H9 (cell line): ENCODE measurements around the gene SLC6A2. TPM values are rescaled to one million over a fixed set of nuclear protein-coding genes. Genes with fewer than 3 reads are reported as not detected.

Source experiments
- DNase-seq: peaks from one replicate; pipeline ENCODE4 v3.0.0-alpha.2; 2017
- H2AFZ ChIP-seq: one replicate; pipeline ENCODE4 v1.6.1; 2013; ENCODE audit warnings: mild to moderate bottlenecking, low read length, control low read depth, moderate library complexity
- H2AK5ac ChIP-seq: 2 replicates; pipeline ENCODE4 v1.6.1; 2013; ENCODE audit warnings: low read length, control low read depth, mixed read lengths; ENCODE audit not compliant: insufficient read length
- H2BK120ac ChIP-seq: one replicate; pipeline ENCODE4 v1.6.1; 2013; ENCODE audit warnings: low read depth, mild to moderate bottlenecking, low read length, control low read depth, inconsistent platforms; ENCODE audit not compliant: poor library complexity, severe bottlenecking
- H2BK12ac ChIP-seq: 2 replicates; pipeline ENCODE4 v1.6.1; 2013; ENCODE audit warnings: low read length, control low read depth, mixed read lengths, low read depth; ENCODE audit not compliant: insufficient read length
- H2BK15ac ChIP-seq: 2 replicates; pipeline ENCODE4 v1.6.1; 2013; ENCODE audit warnings: low read depth, low read length, control low read depth
- H2BK20ac ChIP-seq: one replicate; pipeline ENCODE4 v1.6.1; 2013; ENCODE audit warnings: low read depth, mild to moderate bottlenecking, low read length, control low read depth, inconsistent platforms; ENCODE audit not compliant: poor library complexity, severe bottlenecking
- H2BK5ac ChIP-seq: 2 replicates; pipeline ENCODE4 v1.6.1; 2013; ENCODE audit warnings: low read length, control low read depth, mixed read lengths; ENCODE audit not compliant: insufficient read length
- H3K14ac ChIP-seq: 2 replicates; pipeline ENCODE4 v1.6.1; 2013; ENCODE audit warnings: low read length, control low read depth; ENCODE audit not compliant: insufficient read depth
- H3K18ac ChIP-seq: 2 replicates; pipeline ENCODE4 v1.6.1; 2013; ENCODE audit warnings: low read depth, mild to moderate bottlenecking, mixed read lengths, low read length, control low read depth; ENCODE audit not compliant: insufficient read length
- H3K23ac ChIP-seq: 2 replicates; pipeline ENCODE4 v1.6.1; 2013; ENCODE audit warnings: low read length, control low read depth, mixed read lengths, low read depth; ENCODE audit not compliant: insufficient read length
- H3K23me2 ChIP-seq: 2 replicates; pipeline ENCODE4 v1.6.1; 2013; ENCODE audit warnings: low read depth, mild to moderate bottlenecking, mixed read lengths, low read length, control low read depth; ENCODE audit not compliant: insufficient read length, poor library complexity, severe bottlenecking
- H3K27ac ChIP-seq: 2 replicates; pipeline ENCODE4 v1.5.1; 2013; ENCODE audit warnings: low read length, control low read depth, mixed read lengths, low read depth; ENCODE audit not compliant: insufficient read length
- H3K27me3 ChIP-seq: 2 replicates; pipeline ENCODE4 v1.6.1; 2013; ENCODE audit warnings: low read length, control low read depth, inconsistent platforms; ENCODE audit not compliant: insufficient read depth
- H3K4ac ChIP-seq: 2 replicates; pipeline ENCODE4 v1.6.1; 2013; ENCODE audit warnings: low read depth, mild to moderate bottlenecking, control low read depth, inconsistent platforms, low read length, moderate library complexity
- H3K4me1 ChIP-seq: 2 replicates; pipeline ENCODE4 v1.6.1; 2013; ENCODE audit warnings: low read length, control low read depth, inconsistent platforms; ENCODE audit not compliant: insufficient read depth
- H3K4me2 ChIP-seq: 2 replicates; pipeline ENCODE4 v1.6.1; 2013; ENCODE audit warnings: low read length, control low read depth, mixed read lengths; ENCODE audit not compliant: insufficient read length, insufficient read depth
- H3K56ac ChIP-seq: 2 replicates; pipeline ENCODE4 v1.6.1; 2013; ENCODE audit warnings: low read depth, mild to moderate bottlenecking, mixed read lengths, low read length, control low read depth; ENCODE audit not compliant: insufficient read length
- H3K79me1 ChIP-seq: 2 replicates; pipeline ENCODE4 v1.6.1; 2013; ENCODE audit warnings: low read depth, mild to moderate bottlenecking, moderate library complexity, low read length, control low read depth, inconsistent platforms; ENCODE audit not compliant: insufficient read depth, poor library complexity, severe bottlenecking
- H3K79me2 ChIP-seq: 2 replicates; pipeline ENCODE4 v1.6.1; 2013; ENCODE audit warnings: low read length, control low read depth, inconsistent platforms; ENCODE audit not compliant: insufficient read depth
- H3K9ac ChIP-seq: 2 replicates; pipeline ENCODE4 v1.6.1; 2013; ENCODE audit warnings: low read length, control low read depth, mixed read lengths; ENCODE audit not compliant: insufficient read length; ENCODE audit errors: extremely low read depth
- H3K9me3 ChIP-seq: one replicate; pipeline ENCODE4 v1.6.1; 2013; ENCODE audit warnings: low read depth, low read length, inconsistent platforms; ENCODE audit not compliant: control insufficient read depth
- H3T11ph ChIP-seq: one replicate; pipeline ENCODE4 v1.6.1; 2013; ENCODE audit warnings: mild to moderate bottlenecking, low read length, control low read depth, inconsistent platforms
- H4K20me1 ChIP-seq: one replicate; pipeline ENCODE4 v1.6.1; 2013; ENCODE audit not compliant: control insufficient read depth, insufficient read length, insufficient read depth
- H4K5ac ChIP-seq: 2 replicates; pipeline ENCODE4 v1.6.1; 2013; ENCODE audit warnings: low read depth, mild to moderate bottlenecking, mixed read lengths, low read length, control low read depth; ENCODE audit not compliant: insufficient read length
- H4K8ac ChIP-seq: replicated peaks from 2 replicates; pipeline ENCODE4 v1.6.1; 2013; ENCODE audit warnings: low read length, control low read depth, mixed read lengths, low read depth; ENCODE audit not compliant: insufficient read length
- H4K91ac ChIP-seq: 2 replicates; pipeline ENCODE4 v1.6.1; 2013; ENCODE audit warnings: low read depth, mild to moderate bottlenecking, moderate library complexity, mixed read lengths, low read length, control low read depth; ENCODE audit not compliant: insufficient read length
- H3K27ac Mint-ChIP-seq, 3 experiments: 2 replicates in 2 of 3; 3 replicates in 1 of 3; pipeline ENCODE4 v1.8.0; 2020 to 2021; ENCODE audit warnings: mixed read lengths in 3 of 3, mild to moderate bottlenecking in 1 of 3, moderate library complexity in 1 of 3
- H3K27me3 Mint-ChIP-seq: 2 replicates; pipeline ENCODE4 v1.8.0; 2021; ENCODE audit warnings: low read depth, mild to moderate bottlenecking, moderate library complexity, mixed read lengths
- H3K36me3 Mint-ChIP-seq, 3 experiments: 2 replicates in 2 of 3; 3 replicates in 1 of 3; pipeline ENCODE4 v1.8.0; 2020 to 2021; ENCODE audit warnings: low read depth in 3 of 3, mixed read lengths in 3 of 3; ENCODE audit not compliant: insufficient read depth in 1 of 3
- H3K4me1 Mint-ChIP-seq, 2 experiments: 2 replicates each; pipeline ENCODE4 v1.8.0; 2020; ENCODE audit warnings: mixed read lengths in 2 of 2
- H3K4me3 Mint-ChIP-seq, 2 experiments: 2 replicates in 1 of 2; 3 replicates in 1 of 2; pipeline ENCODE4 v1.8.0; 2020 to 2021; ENCODE audit warnings: mild to moderate bottlenecking in 2 of 2, mixed read lengths in 2 of 2, moderate library complexity in 1 of 2
- H3K9me3 Mint-ChIP-seq, 2 experiments: 2 replicates in 1 of 2; 3 replicates in 1 of 2; pipeline ENCODE4 v1.8.0; 2020; ENCODE audit warnings: mild to moderate bottlenecking in 2 of 2, mixed read lengths in 2 of 2, moderate library complexity in 1 of 2
- CTCF ChIP-seq: fragments of 200-600 bp; sonication (generic); conservative IDR thresholded peaks from 3 replicates; pipeline ENCODE4 v1.8.0; 2021; ENCODE audit warnings: antibody characterized with exemption, mild to moderate bottlenecking
- WGBS: extraction: QIAGEN DNeasy Blood & Tissue Kit; methylation state at CpG from one replicate; pipeline ENCODE4 v1.1.7; 2013; ENCODE audit warnings: missing lambda C conversion rate, low lambda C conversion rate, mixed read lengths; ENCODE audit not compliant: insufficient read length; ENCODE audit errors: extremely low coverage; 5-methylcytosine and 5-hydroxymethylcytosine counted together
- total RNA-seq: library from RNA; stranded (reverse); gene quantifications from 2 replicates; pipeline ENCODE4 v1.2.1, GENCODE V29; 2021

SLC6A2 gene
- total RNA-seq, 1 experiment from 2014 or later = 0.24 TPM

GRCh38 chr16:55713103-55713502 is 57.3 kb downstream of the SLC6A2 start:
- Histone ChIP-seq H3K14ac (no peak overlapping the region), H2AK5ac (no peak overlapping the region), H3K79me2 (no peaks in the 10 kb centered on the region), H3K4me1 (no peaks in the 10 kb centered on the region), H4K20me1 (no peaks in the 10 kb centered on the region), H3K27me3 (no peaks in the 10 kb centered on the region), H3K27ac (no peak overlapping the region), H2BK5ac (no peak overlapping the region), H3K23ac (no peak overlapping the region), H2AFZ (no peak overlapping the region), H4K5ac (no peak overlapping the region), H3K4ac (no peak overlapping the region), H2BK15ac (no peak overlapping the region), H4K8ac (no peak overlapping the region), H2BK12ac (no peak overlapping the region), H3K9ac (no peak overlapping the region), H3K18ac (no peak overlapping the region), H3K23me2 (no peaks in the 10 kb centered on the region), H3K79me1 (no peaks in the 10 kb centered on the region), H3T11ph (no peak overlapping the region), H4K91ac (no peak overlapping the region), H3K9me3 (no peaks in the 10 kb centered on the region), H2BK20ac (no peak overlapping the region), H3K56ac (no peak overlapping the region), H3K4me2 (no peak overlapping the region), H2BK120ac (no peak overlapping the region)
- Mint-ChIP-seq H3K4me3 (no peak overlapping the region), H3K9me3 (no peaks in the 10 kb centered on the region; a peak in 1 of 5 replicates), H3K4me1 (no peaks in the 10 kb centered on the region; a peak in 1 of 4 replicates), H3K27me3 (peaks cover 9% of the 10 kb centered on the region), H3K27ac (no peak overlapping the region), H3K36me3 (no peaks in the 10 kb centered on the region)
- WGBS = no CpG with 5 or more reads among the region's 1 CpG
- DNase-seq = no peak
- no peak for TF ChIP-seq CTCF
